Transverse colon (tissue), 3 donors: ENCODE measurements around the gene FADD.

Source experiments
- CTCF ChIP-seq, 5 experiments: fragments of 200-600 bp in 3 of 5; fragments of 450-650 bp in 2 of 5; sonication (generic) in 3 of 5; IDR thresholded peaks; 1 replicate in 2 of 5; 2 replicates in 3 of 5; pipeline ENCODE4 v1.5.1; 2016 to 2017; ENCODE audit warnings: antibody characterized with exemption in 5 of 5, inconsistent platforms in 3 of 5, mild to moderate bottlenecking in 2 of 5, moderate library complexity in 1 of 5
- POLR2A ChIP-seq: fragments of 450-650 bp; IDR thresholded peaks from one replicate; pipeline ENCODE4 v1.6.1; 2016; ENCODE audit warnings: antibody characterized with exemption, mild to moderate bottlenecking, moderate library complexity

GRCh38 chr11:70220920-70221319 lies 17.8 kb downstream of the FADD start:
- no peak for TF ChIP-seq CTCF (IDR thresholded peaks at IDR 0.05)
- no peak for TF ChIP-seq POLR2A
